ENCODE measurements around the gene ROBO2. TPM values are rescaled to one million over a fixed set of nuclear protein-coding genes. Genes with fewer than 3 reads are reported as not detected.

The ROBO2 gene
- polyA plus RNA-seq, 1 experiment, result 16.3 TPM

DNA sequence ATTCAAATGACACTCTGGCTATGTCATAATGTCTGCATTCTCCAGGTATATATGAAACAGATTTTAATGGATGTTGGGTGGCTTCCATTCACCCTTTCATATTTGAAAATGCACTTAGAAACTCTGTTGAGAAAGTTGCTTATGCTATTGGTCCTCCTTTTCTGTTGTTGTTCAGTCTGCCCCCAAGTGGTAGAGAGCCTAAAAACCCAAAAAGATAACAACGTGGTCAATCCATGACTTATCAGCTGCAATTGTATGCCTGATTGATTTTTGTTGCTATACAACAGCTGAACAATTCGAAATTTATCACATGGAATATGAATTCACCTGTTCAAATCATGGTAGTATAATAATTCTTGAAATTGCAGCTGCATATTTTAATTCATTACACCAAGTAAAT is 279.8 kb downstream of the ROBO2 start:
- no peak for DNase-seq (ENCODE audit: low read depth, low spot score)
- POLR2A ChIA-PET, result no interaction called here

DNA sequence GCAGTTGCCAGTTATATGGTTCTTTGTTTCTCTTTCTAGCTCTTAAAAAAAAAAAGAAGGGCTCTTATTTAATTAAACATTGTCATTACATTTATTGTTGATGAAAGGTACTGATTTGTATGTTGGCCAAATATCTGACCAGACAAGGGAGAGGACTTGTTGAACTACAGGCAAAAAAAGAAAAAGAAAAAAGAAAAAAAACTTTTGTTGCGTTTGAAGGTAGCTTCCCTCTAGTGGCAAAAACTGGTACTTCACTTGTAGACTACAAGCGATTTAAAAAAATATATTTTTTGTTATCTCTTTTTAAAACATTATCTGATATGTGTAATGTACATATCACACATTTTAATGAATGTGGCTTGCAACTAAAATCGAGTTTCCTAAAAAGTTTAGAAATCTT is 280.6 kb downstream of the ROBO2 start:
- TF ChIP-seq, protein P1, sequence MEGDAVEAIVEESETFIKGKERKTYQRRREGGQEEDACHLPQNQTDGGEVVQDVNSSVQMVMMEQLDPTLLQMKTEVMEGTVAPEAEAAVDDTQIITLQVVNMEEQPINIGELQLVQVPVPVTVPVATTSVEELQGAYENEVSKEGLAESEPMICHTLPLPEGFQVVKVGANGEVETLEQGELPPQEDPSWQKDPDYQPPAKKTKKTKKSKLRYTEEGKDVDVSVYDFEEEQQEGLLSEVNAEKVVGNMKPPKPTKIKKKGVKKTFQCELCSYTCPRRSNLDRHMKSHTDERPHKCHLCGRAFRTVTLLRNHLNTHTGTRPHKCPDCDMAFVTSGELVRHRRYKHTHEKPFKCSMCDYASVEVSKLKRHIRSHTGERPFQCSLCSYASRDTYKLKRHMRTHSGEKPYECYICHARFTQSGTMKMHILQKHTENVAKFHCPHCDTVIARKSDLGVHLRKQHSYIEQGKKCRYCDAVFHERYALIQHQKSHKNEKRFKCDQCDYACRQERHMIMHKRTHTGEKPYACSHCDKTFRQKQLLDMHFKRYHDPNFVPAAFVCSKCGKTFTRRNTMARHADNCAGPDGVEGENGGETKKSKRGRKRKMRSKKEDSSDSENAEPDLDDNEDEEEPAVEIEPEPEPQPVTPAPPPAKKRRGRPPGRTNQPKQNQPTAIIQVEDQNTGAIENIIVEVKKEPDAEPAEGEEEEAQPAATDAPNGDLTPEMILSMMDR (IDR thresholded peaks at IDR 0.05; ENCODE audit: low read depth, low read length), result peak; percentile 80
- POLR2A ChIA-PET, result no interaction called here
- no peaks in the 10 kb centered on the region for H3K27me3 ChIP-seq (ENCODE audit: control insufficient read depth, insufficient read depth, low read length)
- H3K9me3 ChIP-seq (ENCODE audit: control insufficient read depth, insufficient read depth, low read length), result no peaks in the 10 kb centered on the region
- no peak overlapping the region for H3K27ac ChIP-seq (ENCODE audit: low read depth, low read length)
- CTCF ChIA-PET, result interaction anchor here (0.5 to 5.3 kb wide), 41 partner anchors 9 to 1724 kb away, joined by 3 to 54 read pairs (median 4); partner anchors contain the start of gene ROBO2
- no peak overlapping the region for H3K4me3 ChIP-seq (ENCODE audit: low read depth, low read length)
- peak; percentile 33 for DNase-seq (ENCODE audit: low read depth, low spot score)

More for the DNA sequence above, 279.8 kb downstream of the ROBO2 start:
- Histone ChIP-seq H3K27me3 (ENCODE audit: control insufficient read depth, insufficient read depth, low read length) (no peaks in the 10 kb centered on the region), H3K9me3 (ENCODE audit: control insufficient read depth, insufficient read depth, low read length) (no peaks in the 10 kb centered on the region), H3K4me3 (ENCODE audit: low read depth, low read length) (no peak overlapping the region), H3K27ac (ENCODE audit: low read depth, low read length) (no peak overlapping the region)
- CTCF ChIA-PET, result interaction anchor here (0.5 to 5.3 kb wide), 35 partner anchors 9 to 1326 kb away, joined by 3 to 54 read pairs (median 4); partner anchors contain the start of gene ROBO2
- TF ChIP-seq, protein P1 (IDR thresholded peaks at IDR 0.05; ENCODE audit: low read depth, low read length), result peak; percentile 60

DNA sequence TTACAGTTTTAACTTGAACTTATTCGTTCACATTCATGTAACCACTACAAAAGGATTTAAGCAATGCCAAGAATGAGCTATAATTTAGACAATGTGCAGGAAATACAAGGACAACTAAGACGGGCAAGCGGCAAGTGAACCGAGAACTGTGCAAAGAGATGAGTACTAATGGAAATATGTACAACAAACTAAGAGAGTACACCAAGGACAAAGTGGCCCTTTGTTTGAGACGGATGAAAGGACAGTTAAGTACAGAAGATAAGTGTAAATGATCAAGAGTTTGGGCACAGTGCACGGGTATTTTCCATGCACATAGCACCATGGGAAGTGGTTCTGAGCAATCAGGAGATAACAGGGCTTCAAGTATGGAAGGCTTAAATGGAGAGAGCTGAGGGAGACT is 281.7 kb downstream of the ROBO2 start:
- Histone ChIP-seq H3K4me3 (ENCODE audit: low read depth, low read length) (no peak overlapping the region), H3K27me3 (ENCODE audit: control insufficient read depth, insufficient read depth, low read length) (no peaks in the 10 kb centered on the region), H3K27ac (ENCODE audit: low read depth, low read length) (no peak overlapping the region), H3K9me3 (ENCODE audit: control insufficient read depth, insufficient read depth, low read length) (no peaks in the 10 kb centered on the region)
- TF ChIP-seq, protein P1 (IDR thresholded peaks at IDR 0.05; ENCODE audit: low read depth, low read length), result no peak
- CTCF ChIA-PET, result interaction anchor here (0.6 to 5.3 kb wide), 11 partner anchors 11 to 1506 kb away, joined by 3 to 54 read pairs (median 9); partner anchors contain the start of gene ROBO2
- no peak for DNase-seq (ENCODE audit: low read depth, low spot score)
- POLR2A ChIA-PET, result no interaction called here

DNA sequence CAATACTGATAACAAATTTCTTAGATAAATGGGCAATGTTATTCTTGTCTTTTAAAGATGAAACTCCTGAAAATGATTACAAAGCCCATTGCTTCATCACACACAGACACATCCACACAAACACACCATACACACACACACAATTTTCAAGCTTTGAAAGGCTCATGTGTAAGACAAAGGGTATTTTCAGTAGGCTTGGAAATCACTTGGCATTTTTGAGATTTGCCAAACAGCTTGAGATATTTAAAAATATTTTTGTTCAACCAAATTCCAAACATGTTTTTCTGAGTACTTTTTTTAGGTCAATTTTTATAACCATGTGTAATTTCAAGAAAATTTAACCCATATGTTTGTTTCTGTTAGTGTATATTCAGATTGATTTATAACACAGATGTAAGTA is 283.7 kb downstream of the ROBO2 start:
- ChIA-PET POLR2A (no interaction called here), CTCF (interaction anchor here (1.4 to 5.3 kb wide), 2 partner anchors 10 to 285 kb away, joined by 3 to 45 read pairs; partner anchors contain the start of gene ROBO2)
- no peaks in the 10 kb centered on the region for H3K9me3 ChIP-seq (ENCODE audit: control insufficient read depth, insufficient read depth, low read length)
- DNase-seq (ENCODE audit: low read depth, low spot score), result no peak
- no peak overlapping the region for H3K27ac ChIP-seq (ENCODE audit: low read depth, low read length)
- no peak overlapping the region for H3K4me3 ChIP-seq (ENCODE audit: low read depth, low read length)
- TF ChIP-seq, protein P1 (IDR thresholded peaks at IDR 0.05; ENCODE audit: low read depth, low read length), result no peak
- no peaks in the 10 kb centered on the region for H3K27me3 ChIP-seq (ENCODE audit: control insufficient read depth, insufficient read depth, low read length)

DNA sequence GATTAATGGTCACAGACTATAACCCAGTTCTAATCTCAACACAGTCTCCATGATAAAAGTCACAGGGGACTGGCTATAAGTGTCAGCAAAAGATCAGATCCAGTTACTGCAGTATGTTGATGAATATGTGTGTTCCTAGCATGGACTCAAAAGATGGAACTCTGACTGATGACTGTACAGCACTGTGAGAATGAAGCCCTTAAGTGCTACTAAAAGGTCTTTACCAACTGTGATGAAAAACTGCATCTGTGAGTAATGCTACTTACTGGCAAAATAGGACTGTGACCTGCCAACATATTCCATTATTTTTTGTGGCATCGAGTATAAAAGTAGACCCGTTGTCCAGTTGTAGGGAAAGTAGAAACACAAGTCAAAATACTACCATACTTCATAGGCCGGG is 284.2 kb downstream of the ROBO2 start:
- no peak overlapping the region for H3K4me3 ChIP-seq (ENCODE audit: low read depth, low read length)
- POLR2A ChIA-PET, result no interaction called here
- DNase-seq (ENCODE audit: low read depth, low spot score), result no peak
- CTCF ChIA-PET, result interaction anchor here (1.4 to 5.3 kb wide), 2 partner anchors 9 to 286 kb away, joined by 3 to 45 read pairs; partner anchors contain the start of gene ROBO2
- TF ChIP-seq, protein P1 (IDR thresholded peaks at IDR 0.05; ENCODE audit: low read depth, low read length), result no peak
- no peaks in the 10 kb centered on the region for H3K9me3 ChIP-seq (ENCODE audit: control insufficient read depth, insufficient read depth, low read length)
- H3K27ac ChIP-seq (ENCODE audit: low read depth, low read length), result no peak overlapping the region
- no peaks in the 10 kb centered on the region for H3K27me3 ChIP-seq (ENCODE audit: control insufficient read depth, insufficient read depth, low read length)

Measured in AG04450 (cell line).